ENCODE data around the gene RELT.

DNA sequence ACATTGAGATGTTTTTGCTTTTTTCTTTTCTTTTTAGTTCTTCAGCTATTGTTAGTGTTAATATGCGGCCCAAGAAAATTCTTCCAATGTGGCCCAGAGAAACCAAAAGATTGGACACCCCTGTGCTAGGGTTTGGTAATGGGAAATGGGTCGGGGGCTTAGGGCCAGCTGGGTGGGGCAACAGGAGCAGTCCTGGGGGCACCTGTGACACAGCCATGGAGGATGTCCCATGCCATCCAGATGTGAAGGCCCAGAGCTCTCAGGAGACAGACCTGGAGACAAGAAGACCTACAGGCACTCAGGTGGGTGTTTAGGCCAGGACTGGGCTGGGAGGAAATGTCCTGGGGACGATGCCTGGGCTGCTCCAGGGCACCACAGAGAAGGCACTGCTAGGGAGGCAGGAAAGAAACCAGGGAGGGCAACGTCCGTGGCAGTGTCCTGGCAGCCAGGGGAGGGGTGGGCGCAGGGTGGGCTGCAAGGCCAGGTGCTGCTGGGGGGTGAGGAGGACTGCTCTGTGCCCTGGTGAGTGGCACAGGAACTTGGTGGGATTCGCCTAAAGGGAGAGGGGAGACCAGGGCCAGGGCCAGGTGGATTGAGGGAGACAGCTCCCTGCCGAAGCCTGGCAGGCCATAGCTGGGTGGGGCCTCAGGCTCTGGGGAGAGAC lies 21.4 kb downstream of the RELT start:
- TF ChIP-seq POLR2A (IDR thresholded peaks at IDR 0.05) = no peak
- TF ChIP-seq, protein P1, sequence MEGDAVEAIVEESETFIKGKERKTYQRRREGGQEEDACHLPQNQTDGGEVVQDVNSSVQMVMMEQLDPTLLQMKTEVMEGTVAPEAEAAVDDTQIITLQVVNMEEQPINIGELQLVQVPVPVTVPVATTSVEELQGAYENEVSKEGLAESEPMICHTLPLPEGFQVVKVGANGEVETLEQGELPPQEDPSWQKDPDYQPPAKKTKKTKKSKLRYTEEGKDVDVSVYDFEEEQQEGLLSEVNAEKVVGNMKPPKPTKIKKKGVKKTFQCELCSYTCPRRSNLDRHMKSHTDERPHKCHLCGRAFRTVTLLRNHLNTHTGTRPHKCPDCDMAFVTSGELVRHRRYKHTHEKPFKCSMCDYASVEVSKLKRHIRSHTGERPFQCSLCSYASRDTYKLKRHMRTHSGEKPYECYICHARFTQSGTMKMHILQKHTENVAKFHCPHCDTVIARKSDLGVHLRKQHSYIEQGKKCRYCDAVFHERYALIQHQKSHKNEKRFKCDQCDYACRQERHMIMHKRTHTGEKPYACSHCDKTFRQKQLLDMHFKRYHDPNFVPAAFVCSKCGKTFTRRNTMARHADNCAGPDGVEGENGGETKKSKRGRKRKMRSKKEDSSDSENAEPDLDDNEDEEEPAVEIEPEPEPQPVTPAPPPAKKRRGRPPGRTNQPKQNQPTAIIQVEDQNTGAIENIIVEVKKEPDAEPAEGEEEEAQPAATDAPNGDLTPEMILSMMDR (IDR thresholded peaks at IDR 0.05 in 8 of 11, conservative IDR thresholded peaks at IDR 0.05 in 3 of 11) = no peak

All from spleen (tissue), 7 donors.